ENCODE data around the gene FCHSD2.

DNA sequence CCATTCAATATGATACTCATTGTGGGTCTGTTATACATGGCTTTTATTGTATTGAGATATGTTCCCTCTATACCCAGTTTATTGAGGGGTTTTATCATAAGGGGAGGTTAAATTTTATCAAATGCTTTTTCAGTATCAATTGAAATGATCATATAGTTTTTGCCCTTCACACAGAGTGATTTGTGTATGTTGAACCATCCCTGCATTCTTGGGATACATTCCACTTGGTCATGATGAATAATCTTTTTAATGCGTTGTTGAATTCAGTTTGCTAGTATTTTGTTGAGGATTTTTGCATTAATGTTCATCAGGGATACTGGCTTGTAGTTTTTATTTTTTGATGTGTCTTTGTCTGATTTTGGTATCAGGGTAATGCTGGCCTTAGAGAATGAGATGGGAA is 229.9 kb downstream of the FCHSD2 start:
- TF ChIP-seq, protein P1, sequence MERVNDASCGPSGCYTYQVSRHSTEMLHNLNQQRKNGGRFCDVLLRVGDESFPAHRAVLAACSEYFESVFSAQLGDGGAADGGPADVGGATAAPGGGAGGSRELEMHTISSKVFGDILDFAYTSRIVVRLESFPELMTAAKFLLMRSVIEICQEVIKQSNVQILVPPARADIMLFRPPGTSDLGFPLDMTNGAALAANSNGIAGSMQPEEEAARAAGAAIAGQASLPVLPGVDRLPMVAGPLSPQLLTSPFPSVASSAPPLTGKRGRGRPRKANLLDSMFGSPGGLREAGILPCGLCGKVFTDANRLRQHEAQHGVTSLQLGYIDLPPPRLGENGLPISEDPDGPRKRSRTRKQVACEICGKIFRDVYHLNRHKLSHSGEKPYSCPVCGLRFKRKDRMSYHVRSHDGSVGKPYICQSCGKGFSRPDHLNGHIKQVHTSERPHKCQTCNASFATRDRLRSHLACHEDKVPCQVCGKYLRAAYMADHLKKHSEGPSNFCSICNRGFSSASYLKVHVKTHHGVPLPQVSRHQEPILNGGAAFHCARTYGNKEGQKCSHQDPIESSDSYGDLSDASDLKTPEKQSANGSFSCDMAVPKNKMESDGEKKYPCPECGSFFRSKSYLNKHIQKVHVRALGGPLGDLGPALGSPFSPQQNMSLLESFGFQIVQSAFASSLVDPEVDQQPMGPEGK (CRISPR knock-in tag; IDR thresholded peaks at IDR 0.05), result no peak
- no peak for TF ChIP-seq MYNN (CRISPR knock-in tag; IDR thresholded peaks at IDR 0.05; ENCODE audit: low read depth)
